Liver (tissue), 3 donors: Measurements from ENCODE around the gene FHIP2A.

Source experiments
- CTCF ChIP-seq: fragments of 150-350 bp; IDR thresholded peaks from 2 replicates; pipeline ENCODE4 v1.5.1; 2017; ENCODE audit warnings: improper control_type of control experiment, low read depth, low read length; ENCODE audit not compliant: missing input control
- HNF4A ChIP-seq, 2 donors: conservative IDR thresholded peaks; 2 replicates each; pipeline ENCODE4 v1.6.1; 2016; ENCODE audit warnings: antibody characterized with exemption in 2 of 2, mild to moderate bottlenecking in 2 of 2
- MAX ChIP-seq: IDR thresholded peaks from 2 replicates; pipeline ENCODE4 v1.6.1; 2016; ENCODE audit warnings: antibody characterized with exemption
- RAD21 ChIP-seq, 2 donors: IDR thresholded peaks; 2 replicates each; pipeline ENCODE4 v1.6.1; 2016; ENCODE audit warnings: antibody characterized with exemption in 2 of 2, mild to moderate bottlenecking in 2 of 2
- RXRA ChIP-seq, 2 donors: IDR thresholded peaks; 2 replicates each; pipeline ENCODE4 v1.6.1; 2017 to 2018; ENCODE audit warnings: antibody characterized with exemption in 2 of 2, mild to moderate bottlenecking in 1 of 2
- SP1 ChIP-seq: IDR thresholded peaks from 2 replicates; pipeline ENCODE4 v1.6.1; 2018; ENCODE audit warnings: antibody characterized with exemption, mild to moderate bottlenecking
- TAF1 ChIP-seq: conservative IDR thresholded peaks from 2 replicates; pipeline ENCODE4 v1.6.1; 2016; ENCODE audit warnings: antibody characterized with exemption, mild to moderate bottlenecking
- YY1 ChIP-seq: IDR thresholded peaks from 2 replicates; pipeline ENCODE4 v1.6.1; 2016; ENCODE audit warnings: antibody characterized with exemption, mild to moderate bottlenecking
- TF ChIP-seq, protein P1 (sequence below): IDR thresholded peaks from 2 replicates; pipeline ENCODE4 v1.6.1; 2016; ENCODE audit warnings: antibody characterized with exemption
- donor health status: healthy.
- donor health status: healthy.

DNA sequence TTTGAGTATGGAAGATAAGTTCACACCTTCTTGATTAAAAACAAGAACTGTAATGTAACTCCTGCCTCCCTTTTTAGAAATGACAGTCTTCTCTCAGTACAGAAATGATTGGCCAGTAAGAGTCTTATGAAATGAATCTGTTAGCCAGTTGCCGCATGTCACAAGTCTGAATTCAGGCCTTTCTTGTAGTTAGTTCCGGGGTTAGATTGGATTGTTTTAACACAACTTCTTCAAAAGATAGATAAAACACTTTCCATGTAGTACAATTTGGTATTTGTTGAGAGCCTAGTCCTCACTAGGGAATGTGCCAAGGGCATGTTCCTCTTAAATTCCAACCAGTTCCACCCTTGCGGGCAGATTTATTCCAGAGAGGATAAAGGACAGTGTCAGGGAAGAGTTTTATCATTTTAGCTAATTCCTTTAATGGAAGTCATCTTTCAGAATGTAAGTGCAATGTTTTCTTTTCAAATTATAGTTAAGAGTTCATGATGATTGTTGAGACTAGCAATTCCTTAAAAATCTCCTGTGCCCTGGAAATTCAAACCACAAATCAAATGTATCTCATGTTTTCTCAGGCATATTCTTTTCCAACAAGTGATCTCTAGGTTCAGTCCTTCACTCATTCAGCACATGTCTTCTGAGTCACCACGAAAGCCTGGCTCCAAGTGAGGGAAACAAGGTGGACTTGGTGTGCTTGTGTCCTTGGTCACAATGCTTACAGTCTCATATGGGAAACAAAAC lies 4.1 kb downstream of the FHIP2A start:
- TF ChIP-seq CTCF (no peak), RXRA (IDR thresholded peaks at IDR 0.05) (no peak), RAD21 (IDR thresholded peaks at IDR 0.05) (no peak), MAX (no peak), YY1 (no peak), TAF1 (no peak), SP1 (no peak), HNF4A (conservative IDR thresholded peaks at IDR 0.05) (no peak)
- TF ChIP-seq, protein P1, sequence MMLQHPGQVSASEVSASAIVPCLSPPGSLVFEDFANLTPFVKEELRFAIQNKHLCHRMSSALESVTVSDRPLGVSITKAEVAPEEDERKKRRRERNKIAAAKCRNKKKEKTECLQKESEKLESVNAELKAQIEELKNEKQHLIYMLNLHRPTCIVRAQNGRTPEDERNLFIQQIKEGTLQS, result no peak
